ENCODE results near the gene FBXO15.

GRCh38 chr18:74108460-74108859 lies 39.2 kb downstream of the FBXO15 start:
- TF ChIP-seq ZNF70 (CRISPR knock-in tag; IDR thresholded peaks at IDR 0.05) (no peak), ZFP3 (CRISPR knock-in tag; IDR thresholded peaks at IDR 0.05) (no peak)

Data from SK-N-SH treated with all-trans-retinoic acid at 6 μM for 48 hours (cell line).